Kasumi-1 (cell line): ENCODE measurements around the gene CCDC201.
A peak's percentile ranks its signal among the peaks of the same experiment; 100 is the strongest.

Experiments used
- DNase-seq, 2 experiments: peaks; one replicate each; lab custom pipeline; 2025; lab: John Stamatoyannopoulos, UW

Gene CCDC201

DNA sequence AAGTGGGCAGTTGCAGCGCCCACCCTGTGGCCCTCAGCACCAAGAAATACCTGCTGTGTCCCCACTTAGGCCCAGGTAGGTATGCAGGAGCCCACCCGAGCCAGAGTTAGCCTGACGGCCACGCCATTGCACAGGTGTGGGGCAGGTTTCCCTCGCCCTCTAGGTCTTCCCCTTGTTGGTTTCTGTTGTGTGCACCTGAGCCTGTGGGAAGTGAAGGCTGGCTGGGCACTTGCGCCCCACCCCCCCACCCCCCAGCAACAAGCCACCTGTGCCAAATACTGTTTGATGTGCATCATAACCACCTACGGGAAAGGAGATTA is at the start of gene CCDC201:
Gene CCDC201, minus strand, starts transcription at position 48 of the 320 bp plus-strand sequence. CDS start 75 bp downstream, outside the sequence.
- DNase-seq, result no peak

GRCh38 chr7:45921699-45922519 is 49.0 kb upstream of the CCDC201 start:
- DNase-seq, result no peak

- no peak for DNase-seq
These were observed 48.5 kb upstream of the CCDC201 start for GRCh38 chr7:45921381-45921698.

DNA sequence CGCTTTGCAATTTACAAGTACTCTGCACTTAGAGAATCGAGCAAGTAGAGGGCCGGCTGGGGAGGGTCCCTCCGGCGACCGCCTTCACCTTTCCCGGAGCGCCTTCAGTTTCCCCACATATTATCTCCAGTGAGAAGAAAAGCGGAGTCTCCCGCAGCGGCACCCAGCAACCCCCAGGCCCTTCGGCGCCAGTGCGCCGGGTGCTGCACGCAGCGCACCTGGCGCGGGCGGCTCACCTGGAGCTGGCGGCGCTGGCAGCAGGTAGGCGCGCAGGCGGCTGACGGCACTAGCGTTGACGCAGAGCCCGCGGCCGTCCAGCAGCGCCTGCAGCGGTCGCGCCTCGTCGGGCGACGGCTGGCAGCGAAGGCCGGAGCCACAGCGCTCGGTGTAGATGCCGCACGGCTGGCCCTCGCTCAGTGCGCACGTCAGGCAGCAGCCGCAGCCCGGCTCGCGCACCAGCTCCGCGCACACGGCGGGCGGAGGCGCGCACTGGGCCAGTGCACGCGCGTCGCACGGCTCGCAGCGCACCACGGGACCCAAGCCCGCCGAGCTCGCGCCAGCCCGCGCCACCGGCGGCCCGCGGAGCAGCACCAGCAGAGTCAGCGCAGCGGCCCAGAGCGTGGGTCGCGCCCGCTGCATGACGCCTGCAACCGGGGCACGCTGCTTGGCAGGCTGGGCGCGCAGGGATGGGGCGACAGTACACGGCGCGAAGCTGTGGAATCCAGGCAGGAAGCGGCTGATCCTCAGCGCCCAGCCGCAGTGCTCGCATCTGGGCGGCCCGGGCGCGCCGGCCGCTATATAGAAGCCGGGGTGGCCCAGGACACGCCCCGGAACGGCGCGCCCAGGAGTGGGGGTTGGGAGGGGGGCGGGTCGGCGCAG is 47.9 kb upstream of the CCDC201 start, which contains the start of gene IGFBP3:
Gene IGFBP3, minus strand, starts transcription at position 771 of the 879 bp plus-strand sequence. Its CDS starts 132 bp downstream, at position 639.
- DNase-seq, result no peak

- DNase-seq, result no peak
These were observed 47.1 kb upstream of the CCDC201 start for GRCh38 chr7:45919993-45920459.

GRCh38 chr7:45919231-45919784 is 46.4 kb upstream of the CCDC201 start:
- no peak for DNase-seq

DNA sequence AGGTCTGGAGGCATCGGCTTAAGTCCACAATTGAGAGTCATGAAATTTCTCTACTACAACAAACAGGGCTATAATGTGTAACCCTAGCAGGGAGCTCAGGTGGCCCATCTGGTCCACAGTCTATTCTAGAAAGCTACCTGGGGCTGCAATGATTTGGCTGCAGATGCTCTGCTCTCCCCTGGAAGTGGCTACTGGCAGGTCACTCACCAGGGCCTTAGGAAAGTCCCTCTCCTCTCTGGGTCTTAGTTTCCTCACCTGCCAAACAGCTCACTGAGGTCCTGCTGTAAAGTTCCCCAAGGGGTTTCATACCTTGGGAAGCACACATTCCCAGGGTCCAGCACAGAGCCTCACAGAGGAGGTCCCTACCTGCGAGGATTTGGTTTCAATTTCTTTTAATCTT is 45.7 kb upstream of the CCDC201 start:
- DNase-seq, result no peak

DNA sequence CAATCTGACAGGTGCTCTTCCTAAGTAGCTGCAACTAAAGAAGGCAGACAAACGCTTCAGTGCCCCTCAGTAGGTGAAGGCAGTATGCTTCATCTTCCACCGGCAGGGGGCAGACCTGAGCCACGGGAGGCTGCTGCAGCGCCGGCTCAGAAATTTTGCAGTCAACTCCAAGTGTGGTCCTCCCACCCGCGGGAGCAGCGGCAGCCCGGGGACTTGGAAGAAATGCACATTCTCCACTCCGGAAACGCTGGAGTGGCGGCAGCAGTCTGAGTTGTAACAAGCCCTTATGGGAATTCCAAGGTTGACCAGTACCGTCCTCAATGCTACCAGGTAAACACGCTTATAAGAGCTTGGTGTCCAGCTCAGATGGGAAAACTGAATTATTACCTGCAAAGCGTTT is 44.8 kb upstream of the CCDC201 start:
- peak; percentile 81 to 83 for DNase-seq

- DNase-seq, result no peak
These were observed 44.2 kb upstream of the CCDC201 start for GRCh38 chr7:45917064-45917463.

DNA sequence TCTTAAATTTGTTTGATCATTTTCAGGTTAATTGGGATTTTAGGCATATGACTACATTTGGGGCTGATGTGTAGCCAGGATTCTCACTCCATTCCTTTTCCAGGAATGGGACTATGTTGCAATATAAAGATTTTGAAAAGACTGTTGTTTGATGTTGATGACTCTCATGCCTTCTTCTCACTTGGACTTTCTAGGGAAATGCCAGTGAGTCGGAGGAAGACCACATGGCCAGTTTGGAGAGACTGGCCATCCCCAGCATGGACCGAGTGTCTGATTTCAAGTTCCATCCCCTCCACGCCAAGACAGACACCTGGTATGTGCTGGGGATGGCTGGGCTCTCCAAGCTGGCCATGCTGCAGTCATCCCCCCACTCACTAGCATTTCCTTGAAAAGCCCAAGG is 42.7 kb upstream of the CCDC201 start:
- no peak for DNase-seq

DNA sequence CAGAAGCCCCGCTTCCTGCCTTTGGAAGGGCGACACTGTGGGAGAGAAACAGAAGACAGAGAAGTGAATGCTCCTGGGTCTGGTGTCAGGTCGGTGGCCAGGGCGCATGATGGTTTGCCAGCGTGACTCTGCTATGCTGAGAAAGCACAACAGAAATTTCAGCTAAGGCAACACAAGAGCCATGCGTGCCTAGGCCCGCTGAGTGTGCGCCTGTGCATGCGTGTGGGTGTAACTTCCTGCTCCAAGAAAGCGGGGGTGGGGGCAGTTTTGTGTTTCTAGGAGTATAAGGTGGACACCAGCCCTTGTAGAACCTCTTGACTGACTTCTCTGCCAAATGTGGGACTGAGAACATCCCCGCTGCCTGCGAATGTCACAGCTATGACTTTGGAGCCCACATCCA is 42.0 kb upstream of the CCDC201 start:
- DNase-seq, result no peak

GRCh38 chr7:45912972-45913371 is 40.1 kb upstream of the CCDC201 start:
- DNase-seq, result no peak

DNA sequence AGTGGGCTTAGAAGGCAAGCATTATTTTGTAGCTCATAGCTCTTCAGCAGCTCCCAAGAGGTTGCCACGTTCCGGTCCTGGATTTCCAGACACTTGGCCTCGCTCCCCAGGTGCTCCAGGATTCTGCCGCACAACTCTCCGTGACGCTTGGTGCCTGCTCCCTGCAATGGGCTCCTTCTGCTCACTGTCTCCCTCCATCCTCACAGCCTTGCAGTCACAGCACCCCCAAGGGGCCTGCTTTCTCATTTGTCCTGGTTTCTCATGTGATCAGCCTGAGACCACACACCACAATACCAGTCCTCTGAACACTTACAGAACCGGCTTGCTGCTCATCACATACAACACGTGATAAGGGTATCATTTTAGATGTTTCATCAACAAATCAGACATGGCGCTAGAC is 38.4 kb upstream of the CCDC201 start:
- no peak for DNase-seq

- DNase-seq, result no peak
These were observed 38.0 kb upstream of the CCDC201 start for GRCh38 chr7:45910855-45911254.

DNA sequence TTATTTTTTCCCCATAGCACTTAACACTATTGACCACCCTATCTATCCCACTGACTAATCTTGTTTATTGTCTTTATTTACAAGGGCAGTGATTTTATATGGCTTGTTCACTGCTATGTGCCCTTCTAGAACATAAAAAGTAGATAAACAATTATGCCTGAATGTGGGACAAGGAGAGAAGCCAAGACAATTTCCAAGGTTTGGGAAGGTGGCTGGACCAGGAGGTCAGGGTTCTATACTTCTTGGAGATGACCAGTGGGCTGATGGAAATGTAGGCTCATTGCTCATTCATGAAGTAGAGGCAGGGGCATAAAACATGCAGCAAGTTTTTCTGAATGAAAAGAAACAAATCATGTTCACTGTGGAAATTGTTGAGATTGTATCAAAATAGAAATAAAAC is 36.7 kb upstream of the CCDC201 start:
- DNase-seq, result no peak

GRCh38 chr7:45902820-45903219 is 29.9 kb upstream of the CCDC201 start:
- no peak for DNase-seq

DNA sequence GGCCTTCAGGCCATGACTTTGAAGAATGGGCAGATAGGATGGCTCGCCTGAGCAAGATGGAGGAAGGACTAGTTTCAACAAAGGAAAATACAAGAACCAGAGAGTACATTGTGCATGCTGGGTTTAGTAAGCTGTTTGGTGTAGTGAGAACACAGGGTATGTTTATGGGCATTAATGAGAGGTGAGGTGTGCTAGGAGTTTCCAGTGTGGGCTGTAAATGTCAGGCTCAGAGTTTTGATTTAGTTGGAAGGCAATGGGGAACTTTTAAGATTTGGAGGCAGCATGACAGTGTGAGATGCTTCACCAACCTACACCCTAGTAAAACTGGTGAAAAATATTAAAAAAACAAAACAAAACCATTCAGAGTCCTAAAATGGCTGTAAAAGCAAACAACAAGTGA is 28.7 kb upstream of the CCDC201 start:
- no peak for DNase-seq

DNA sequence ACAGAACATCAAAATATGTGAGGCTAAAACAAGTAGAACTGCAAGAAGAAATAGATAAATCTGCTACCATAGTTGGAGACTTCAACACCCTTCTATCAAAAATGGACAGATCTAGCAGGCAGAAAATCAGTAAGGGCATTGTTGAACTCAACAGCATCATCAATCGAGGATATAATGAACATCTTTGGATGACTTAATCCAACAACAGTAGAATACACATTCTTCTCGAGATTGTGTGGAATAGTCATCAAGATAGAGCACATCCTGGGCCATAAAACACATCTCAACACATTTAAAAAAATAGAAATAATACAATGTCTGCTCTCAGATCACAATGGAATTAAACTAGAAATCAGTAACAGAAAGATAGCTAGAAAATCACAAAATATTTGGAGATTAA is 25.3 kb upstream of the CCDC201 start:
- DNase-seq, result no peak

GRCh38 chr7:45897042-45897690 is 24.3 kb upstream of the CCDC201 start:
- DNase-seq, result no peak

GRCh38 chr7:45894665-45895062 is 21.8 kb upstream of the CCDC201 start:
- no peak for DNase-seq

DNA sequence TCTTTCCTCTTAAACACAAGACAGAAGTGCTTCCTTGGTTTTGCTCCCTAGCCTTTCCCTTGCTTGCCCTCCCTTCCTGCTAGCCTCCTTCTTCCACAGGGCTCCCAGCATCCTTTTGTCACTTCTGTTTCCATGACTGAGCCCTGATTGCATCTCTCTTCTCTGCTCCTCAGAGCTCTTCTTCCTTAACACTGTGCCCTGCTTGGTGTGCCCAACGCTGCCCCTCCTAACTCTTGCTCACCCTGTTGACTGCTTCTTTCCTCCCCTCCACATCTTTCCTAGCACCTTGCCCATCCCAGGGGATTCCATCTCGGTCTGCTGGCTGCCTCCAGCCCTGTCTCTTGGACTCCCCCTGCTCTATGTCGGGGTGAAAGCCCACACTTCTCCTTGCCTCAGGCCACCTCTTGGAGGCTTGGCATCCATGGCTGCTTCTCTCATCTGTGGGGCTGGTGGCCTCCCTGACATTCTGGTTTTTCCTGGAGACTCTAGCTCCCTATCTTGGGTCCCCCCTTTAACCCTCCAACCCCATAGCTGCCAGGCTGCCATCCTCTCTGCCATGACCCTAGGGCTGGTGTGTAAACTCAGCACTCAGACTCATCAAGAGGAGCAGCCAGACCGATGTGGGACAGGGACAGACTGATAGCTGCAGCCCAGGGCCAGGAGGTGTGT is 21.2 kb upstream of the CCDC201 start:
- DNase-seq, result no peak
